ENCODE results near the gene CST9. TPM values are rescaled to one million over a fixed set of nuclear protein-coding genes. Genes with fewer than 3 reads are reported as not detected.

The CST9 gene
- total and polyA plus RNA-seq, 2 of the 13 experiments (the other 11 are each of a cell fraction or from before 2014, with no cell fraction given): 0.07 TPM; not detected in 1

GRCh38 chr20:23640671-23641667 lies 35.3 kb upstream of the CST9 start (continued):
- no peak for TF ChIP-seq ZNF263 (CRISPR knock-in tag; IDR thresholded peaks at IDR 0.05)
- TF ChIP-seq GABPA (IDR thresholded peaks at IDR 0.05; ENCODE audit: low read depth, low read length): no peak
- peak; percentile 55 for TF ChIP-seq GABPA (CRISPR knock-in tag; IDR thresholded peaks at IDR 0.05; ENCODE audit: low read depth)
- TF ChIP-seq HOXA3 (CRISPR knock-in tag; IDR thresholded peaks at IDR 0.05): peak; percentile 69
- peak; percentile 25; the same call in 1 of the 2 replicates for TF ChIP-seq SMC3 (IDR thresholded peaks at IDR 0.05; ENCODE audit: low read length)
- TF ChIP-seq, protein P1, sequence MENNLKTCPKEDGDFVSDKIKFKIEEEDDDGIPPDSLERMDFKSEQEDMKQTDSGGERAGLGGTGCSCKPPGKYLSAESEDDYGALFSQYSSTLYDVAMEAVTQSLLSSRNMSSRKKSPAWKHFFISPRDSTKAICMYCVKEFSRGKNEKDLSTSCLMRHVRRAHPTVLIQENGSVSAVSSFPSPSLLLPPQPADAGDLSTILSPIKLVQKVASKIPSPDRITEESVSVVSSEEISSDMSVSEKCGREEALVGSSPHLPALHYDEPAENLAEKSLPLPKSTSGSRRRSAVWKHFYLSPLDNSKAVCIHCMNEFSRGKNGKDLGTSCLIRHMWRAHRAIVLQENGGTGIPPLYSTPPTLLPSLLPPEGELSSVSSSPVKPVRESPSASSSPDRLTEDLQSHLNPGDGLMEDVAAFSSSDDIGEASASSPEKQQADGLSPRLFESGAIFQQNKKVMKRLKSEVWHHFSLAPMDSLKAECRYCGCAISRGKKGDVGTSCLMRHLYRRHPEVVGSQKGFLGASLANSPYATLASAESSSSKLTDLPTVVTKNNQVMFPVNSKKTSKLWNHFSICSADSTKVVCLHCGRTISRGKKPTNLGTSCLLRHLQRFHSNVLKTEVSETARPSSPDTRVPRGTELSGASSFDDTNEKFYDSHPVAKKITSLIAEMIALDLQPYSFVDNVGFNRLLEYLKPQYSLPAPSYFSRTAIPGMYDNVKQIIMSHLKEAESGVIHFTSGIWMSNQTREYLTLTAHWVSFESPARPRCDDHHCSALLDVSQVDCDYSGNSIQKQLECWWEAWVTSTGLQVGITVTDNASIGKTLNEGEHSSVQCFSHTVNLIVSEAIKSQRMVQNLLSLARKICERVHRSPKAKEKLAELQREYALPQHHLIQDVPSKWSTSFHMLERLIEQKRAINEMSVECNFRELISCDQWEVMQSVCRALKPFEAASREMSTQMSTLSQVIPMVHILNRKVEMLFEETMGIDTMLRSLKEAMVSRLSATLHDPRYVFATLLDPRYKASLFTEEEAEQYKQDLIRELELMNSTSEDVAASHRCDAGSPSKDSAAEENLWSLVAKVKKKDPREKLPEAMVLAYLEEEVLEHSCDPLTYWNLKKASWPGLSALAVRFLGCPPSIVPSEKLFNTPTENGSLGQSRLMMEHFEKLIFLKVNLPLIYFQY (CRISPR knock-in tag; IDR thresholded peaks at IDR 0.05; ENCODE audit: borderline replicate concordance): no peak
- TF ChIP-seq PHF21A (CRISPR knock-in tag; IDR thresholded peaks at IDR 0.05): peak; percentile 54; the same call in 1 of the 2 replicates
- no peak for TF ChIP-seq GPN1 (CRISPR knock-in tag; IDR thresholded peaks at IDR 0.05; ENCODE audit: borderline replicate concordance)
- no peak for TF ChIP-seq ZNF20 (CRISPR knock-in tag; IDR thresholded peaks at IDR 0.05)
- TF ChIP-seq RNF2 (conservative IDR thresholded peaks at IDR 0.05; ENCODE audit: low read depth): 0 out of 2 replicates have a peak, but pooled peaks have one; percentile 19
- no peak for TF ChIP-seq ZNF317 (CRISPR knock-in tag; IDR thresholded peaks at IDR 0.05)
- TF ChIP-seq ZFP82 (CRISPR knock-in tag; IDR thresholded peaks at IDR 0.05; ENCODE audit: borderline replicate concordance): no peak
- TF ChIP-seq ZNF446 (CRISPR knock-in tag; IDR thresholded peaks at IDR 0.05): no peak
- TF ChIP-seq ZNF879 (CRISPR knock-in tag; IDR thresholded peaks at IDR 0.05): 0 out of 2 replicates have a peak, but pooled peaks have one; percentile 51
- TF ChIP-seq TMF1 (CRISPR knock-in tag; IDR thresholded peaks at IDR 0.05; ENCODE audit: low read depth): 0 out of 2 replicates have a peak, but pooled peaks have one; percentile 80
- peak; percentile 89; the same call in 1 of the 2 replicates for TF ChIP-seq ZNF83 (CRISPR knock-in tag; IDR thresholded peaks at IDR 0.05; ENCODE audit: borderline replicate concordance)
- no peak for TF ChIP-seq BRF2 (CRISPR knock-in tag; IDR thresholded peaks at IDR 0.05)
- TF ChIP-seq NR2F6 (IDR thresholded peaks at IDR 0.05): peak; percentile 88
- peak; percentile 95 for TF ChIP-seq NR2F6 (CRISPR knock-in tag; IDR thresholded peaks at IDR 0.05)
- TF ChIP-seq, protein P2, sequence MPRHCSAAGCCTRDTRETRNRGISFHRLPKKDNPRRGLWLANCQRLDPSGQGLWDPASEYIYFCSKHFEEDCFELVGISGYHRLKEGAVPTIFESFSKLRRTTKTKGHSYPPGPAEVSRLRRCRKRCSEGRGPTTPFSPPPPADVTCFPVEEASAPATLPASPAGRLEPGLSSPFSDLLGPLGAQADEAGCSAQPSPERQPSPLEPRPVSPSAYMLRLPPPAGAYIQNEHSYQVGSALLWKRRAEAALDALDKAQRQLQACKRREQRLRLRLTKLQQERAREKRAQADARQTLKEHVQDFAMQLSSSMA (CRISPR knock-in tag; IDR thresholded peaks at IDR 0.05): peak; percentile 16; the same call in 1 of the 2 replicates
- TF ChIP-seq EZH2 (conservative IDR thresholded peaks at IDR 0.05; ENCODE audit: low read depth, low read length): no peak
- peak; percentile 71; the same call in 1 of the 2 replicates for TF ChIP-seq MIER3 (CRISPR knock-in tag; IDR thresholded peaks at IDR 0.05; ENCODE audit: borderline replicate concordance)
- TF ChIP-seq ZNF644 (CRISPR knock-in tag; IDR thresholded peaks at IDR 0.05; ENCODE audit: low read depth): peak; percentile 73
- TF ChIP-seq AHR (CRISPR knock-in tag; IDR thresholded peaks at IDR 0.05): 0 out of 2 replicates have a peak, but pooled peaks have one; percentile 44
- TF ChIP-seq ZNF558 (CRISPR knock-in tag; IDR thresholded peaks at IDR 0.05; ENCODE audit: borderline replicate concordance): no peak

Data from HepG2 (cell line).